Fibroblast of lung (primary cell): Measurements from ENCODE around the gene RNASE1. TPM values are rescaled to one million over a fixed set of nuclear protein-coding genes. Genes with fewer than 3 reads are reported as not detected.

Experiments
- DNase-seq, 2 donors: peaks; one replicate each; pipeline versions ENCODE4 v3.0.0 to v3.0.0-alpha.2; 2010; ENCODE audit warnings: low read depth in 2 of 2
- H2AFZ ChIP-seq: 2 replicates; pipeline ENCODE4 v1.5.1; 2012; ENCODE audit warnings: low read length, control low read depth, inconsistent platforms
- H3K27ac ChIP-seq: 2 replicates; pipeline ENCODE4 v1.5.1; 2011; ENCODE audit warnings: low read length, control low read depth; ENCODE audit not compliant: insufficient read depth
- H3K27me3 ChIP-seq: 2 replicates; pipeline ENCODE4 v1.5.1; 2011; ENCODE audit warnings: mild to moderate bottlenecking, low read length; ENCODE audit not compliant: control insufficient read depth, insufficient read depth
- H3K36me3 ChIP-seq: 2 replicates; pipeline ENCODE4 v1.5.1; 2011; ENCODE audit warnings: low read length; ENCODE audit not compliant: control insufficient read depth, insufficient read depth
- H3K4me1 ChIP-seq: 2 replicates; pipeline ENCODE4 v1.5.1; 2011; ENCODE audit warnings: low read length; ENCODE audit not compliant: control insufficient read depth, insufficient read depth; ENCODE audit errors: extremely low read depth
- H3K4me2 ChIP-seq: 2 replicates; pipeline ENCODE4 v1.5.1; 2011; ENCODE audit warnings: low read length, control low read depth; ENCODE audit not compliant: insufficient read depth; ENCODE audit errors: extremely low read depth
- H3K4me3 ChIP-seq, 4 experiments: fragments of 200-600 bp in 1 of 4; sonication (generic) in 1 of 4; replicated peaks in 1 of 4; 2 replicates each; pipeline ENCODE4 v1.5.1; 2011 to 2016; ENCODE audit warnings: low read length in 4 of 4, low read depth in 3 of 4, mild to moderate bottlenecking in 3 of 4, control low read depth in 2 of 4, inconsistent platforms in 1 of 4, mixed read lengths in 1 of 4; ENCODE audit not compliant: insufficient read depth in 1 of 4; ENCODE audit errors: control extremely low read depth in 1 of 4
- H3K79me2 ChIP-seq: 2 replicates; pipeline ENCODE4 v1.5.1; 2012; ENCODE audit warnings: mild to moderate bottlenecking, low read length, inconsistent platforms; ENCODE audit not compliant: control insufficient read depth, insufficient read depth
- H3K9ac ChIP-seq: 2 replicates; pipeline ENCODE4 v1.5.1; 2011; ENCODE audit warnings: mild to moderate bottlenecking, low read length, control low read depth; ENCODE audit not compliant: insufficient read depth
- H3K9me3 ChIP-seq: 2 replicates; pipeline ENCODE4 v1.5.1; 2012; ENCODE audit warnings: low read depth, low read length; ENCODE audit not compliant: control insufficient read depth, insufficient read depth
- H4K20me1 ChIP-seq: 2 replicates; pipeline ENCODE4 v1.5.1; 2011; ENCODE audit warnings: low read length; ENCODE audit not compliant: control insufficient read depth, insufficient read depth; ENCODE audit errors: extremely low read depth
- CTCF ChIP-seq, 2 donors: IDR thresholded peaks in 1 of 2; conservative IDR thresholded peaks in 1 of 2; 1 replicate in 1 of 2; 2 replicates in 1 of 2; pipeline ENCODE4 v1.5.1; 2011 to 2012; ENCODE audit warnings: low read length in 2 of 2, control low read depth in 1 of 2, inconsistent platforms in 1 of 2, low read depth in 1 of 2, mild to moderate bottlenecking in 1 of 2
- EZH2 ChIP-seq: IDR thresholded peaks from 2 replicates; pipeline ENCODE4 v1.5.1; 2012; ENCODE audit warnings: low read length, control low read depth, mild to moderate bottlenecking; ENCODE audit errors: missing control alignments
- polyA plus RNA-seq, 2 donors: library from polyadenylated mRNA; depleted of rRNA in 1 of 2; stranded (reverse) in 1 of 2; unstranded in 1 of 2; fragments of >200 nt; gene quantifications; 2 replicates each; pipeline ENCODE4 v1.2.1, GENCODE V29; 2011 to 2012; ENCODE audit warnings: missing spikeins in 1 of 2
- total RNA-seq: library from RNA; depleted of rRNA; stranded (reverse); fragments of >200 nt; gene quantifications from 2 replicates; pipeline ENCODE4 v1.2.1, GENCODE V29; 2014

RNASE1 gene
- total and polyA plus RNA-seq, 2 donors (not counting 1 experiment from before 2014, with no cell fraction given): not detected

- no peaks in the 10 kb centered on the region for H3K27me3 ChIP-seq
Observed at GRCh38 chr14:20775901-20776300, 26.7 kb downstream of the RNASE1 start.

GRCh38 chr14:20775043-20775442 is 27.6 kb downstream of the RNASE1 start:
- no peaks in the 10 kb centered on the region for H3K79me2 ChIP-seq
- no peak overlapping the region for H3K4me3 ChIP-seq
- H3K9ac ChIP-seq: no peak overlapping the region
- no peaks in the 10 kb centered on the region for H3K9me3 ChIP-seq
- no peaks in the 10 kb centered on the region for H3K4me1 ChIP-seq
- no peak overlapping the region for H2AFZ ChIP-seq
- TF ChIP-seq EZH2: no peak
- TF ChIP-seq CTCF (conservative IDR thresholded peaks at IDR 0.05 in 1 of 2, IDR thresholded peaks at IDR 0.05 in 1 of 2; ENCODE audit: low read depth in 1 of 2, low read length in 2 of 2): no peak
- no peak for DNase-seq
- no peaks in the 10 kb centered on the region for H4K20me1 ChIP-seq
- no peaks in the 10 kb centered on the region for H3K27me3 ChIP-seq
- no peak overlapping the region for H3K27ac ChIP-seq
- H3K4me2 ChIP-seq: no peak overlapping the region
- no peaks in the 10 kb centered on the region for H3K36me3 ChIP-seq

More at GRCh38 chr14:20775901-20776300, 26.7 kb downstream of the RNASE1 start:
- DNase-seq: no peak
- Histone ChIP-seq H3K4me2 (no peak overlapping the region), H3K79me2 (no peaks in the 10 kb centered on the region), H3K9me3 (no peaks in the 10 kb centered on the region), H4K20me1 (no peaks in the 10 kb centered on the region), H3K9ac (no peak overlapping the region), H3K4me3 (no peak overlapping the region), H3K27ac (no peak overlapping the region), H3K4me1 (no peaks in the 10 kb centered on the region), H2AFZ (no peak overlapping the region), H3K36me3 (no peaks in the 10 kb centered on the region)
- TF ChIP-seq CTCF (conservative IDR thresholded peaks at IDR 0.05 in 1 of 2, IDR thresholded peaks at IDR 0.05 in 1 of 2; ENCODE audit: low read depth in 1 of 2, low read length in 2 of 2): no peak
- no peak for TF ChIP-seq EZH2

DNA sequence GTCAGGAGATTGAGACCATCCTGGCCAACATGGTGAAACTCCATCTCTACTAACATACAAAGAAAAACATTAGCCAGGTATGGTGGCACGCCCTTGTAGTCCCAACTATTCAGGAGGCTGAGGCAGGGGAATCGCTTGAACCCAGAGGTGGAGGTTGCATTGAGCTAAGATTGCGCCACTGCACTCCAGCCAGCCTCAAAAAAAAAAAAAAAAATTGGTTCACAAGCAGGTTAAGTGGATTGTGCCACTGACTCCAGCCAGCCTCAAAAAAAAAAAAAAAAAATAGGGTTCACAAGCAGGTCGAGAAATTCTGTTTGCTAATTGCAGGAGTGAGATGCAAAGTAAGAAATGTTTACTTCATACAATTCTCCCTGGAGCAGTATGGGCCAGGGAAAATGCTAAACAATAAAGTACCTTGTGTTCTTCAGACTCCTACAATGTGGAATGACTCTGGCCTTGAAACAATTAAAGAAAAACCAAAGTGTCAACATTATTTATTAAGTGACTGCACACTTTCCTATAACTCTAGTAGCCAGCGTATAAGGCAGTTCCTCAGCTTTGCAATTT is 28.3 kb downstream of the RNASE1 start:
- Histone ChIP-seq H3K4me1 (no peaks in the 10 kb centered on the region), H3K4me2 (no peak overlapping the region), H3K36me3 (no peaks in the 10 kb centered on the region), H4K20me1 (no peaks in the 10 kb centered on the region), H2AFZ (no peak overlapping the region), H3K79me2 (no peaks in the 10 kb centered on the region), H3K27ac (no peak overlapping the region), H3K9me3 (no peaks in the 10 kb centered on the region), H3K27me3 (no peaks in the 10 kb centered on the region), H3K9ac (no peak overlapping the region), H3K4me3 (no peak overlapping the region)
- no peak for DNase-seq
- TF ChIP-seq EZH2: no peak
- no peak for TF ChIP-seq CTCF (conservative IDR thresholded peaks at IDR 0.05 in 1 of 2, IDR thresholded peaks at IDR 0.05 in 1 of 2; ENCODE audit: low read depth in 1 of 2, low read length in 2 of 2)
